ENCODE results near the gene CDH20. TPM values are rescaled to one million over a fixed set of nuclear protein-coding genes. Genes with fewer than 3 reads are reported as not detected.

The CDH20 gene
- total RNA-seq, 1 experiment from 2014 or later = not detected

DNA sequence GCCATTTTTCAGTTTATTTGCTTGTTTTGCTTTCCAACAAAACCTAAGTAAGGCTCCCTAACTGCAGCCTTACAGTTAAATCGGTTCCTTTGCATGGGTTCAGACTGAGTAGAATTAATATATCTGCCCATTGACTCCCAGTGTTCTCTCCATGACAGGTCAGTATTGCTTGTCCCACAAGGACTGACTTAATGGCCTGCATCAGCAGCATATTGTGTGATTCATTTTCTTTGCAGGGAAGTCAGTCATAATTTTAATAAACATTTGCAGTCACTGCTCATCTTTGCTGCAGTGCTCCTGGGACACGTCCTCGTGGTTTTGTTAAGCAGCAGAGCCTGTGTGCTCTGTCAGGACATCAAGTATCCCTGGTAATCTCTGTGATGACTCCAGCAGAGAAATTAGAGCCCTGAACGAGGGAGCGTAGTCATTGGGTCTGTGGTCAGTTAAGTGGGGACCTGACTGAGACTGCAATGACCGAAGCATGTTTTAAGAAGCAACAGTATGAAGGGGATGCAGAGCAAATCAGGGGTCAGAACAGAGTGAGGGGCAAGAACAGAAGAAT, 93.3 kb downstream of the CDH20 start:
- Histone ChIP-seq H3K4me2 (ENCODE audit: low read length) (no peak overlapping the region), H3K36me3 (ENCODE audit: control insufficient read depth in 1 of 2, insufficient read depth in 2 of 2, low read length in 2 of 2) (no peaks in the 10 kb centered on the region), H3K9me3 (ENCODE audit: control insufficient read depth in 1 of 2, insufficient read depth in 1 of 2, low read depth in 1 of 2, low read length in 2 of 2) (no peaks in the 10 kb centered on the region), H4K20me1 (ENCODE audit: insufficient read depth) (no peaks in the 10 kb centered on the region), H3K27me3 (ENCODE audit: insufficient read depth, low read length) (no peaks in the 10 kb centered on the region; the same call in 1 of the 2 replicates), H3K79me2 (ENCODE audit: insufficient read depth, low read length) (no peaks in the 10 kb centered on the region), H3K9ac (ENCODE audit: low read length) (no peak overlapping the region), H3K9me2 (ENCODE audit: insufficient read depth) (no peaks in the 10 kb centered on the region), H2AFZ (ENCODE audit: low read depth, low read length, poor library complexity, severe bottlenecking) (no peak overlapping the region), H3K4me3 (replicated peaks in 1 of 2; ENCODE audit: low read depth in 1 of 2, low read length in 2 of 2) (no peak overlapping the region), H3K27ac (ENCODE audit: low read depth, low read length) (no peak overlapping the region), H3K4me1 (ENCODE audit: control insufficient read depth in 1 of 2, insufficient read depth in 2 of 2, low read length in 2 of 2) (no peaks in the 10 kb centered on the region)
- DNase-seq (ENCODE audit: low read depth, low spot score) = no peak
- no peak for ATAC-seq
- intact Hi-C loops (cut with micrococcal nuclease) = no loop called here
- RAD21 ChIA-PET (ENCODE audit: low non-redundant PET in 1 of 2, low total read pairs in 2 of 2, uncharacterized antibody in 2 of 2, unreplicated experiment in 2 of 2) = no interaction called here
- no peak for TF ChIP-seq POLR2AphosphoS5 (IDR thresholded peaks at IDR 0.05; ENCODE audit: low read depth, low read length)
- TF ChIP-seq TCF7L2 (IDR thresholded peaks at IDR 0.05; ENCODE audit: borderline replicate concordance, extremely low read depth, insufficient read depth, insufficient read length) = no peak
- no peak for TF ChIP-seq CBX3 (IDR thresholded peaks at IDR 0.05; ENCODE audit: low read depth)
- no peak for TF ChIP-seq ZNF274 (IDR thresholded peaks at IDR 0.05; ENCODE audit: low read depth, low read length)
- TF ChIP-seq FOSL1 (IDR thresholded peaks at IDR 0.05; ENCODE audit: low read depth) = no peak
- no peak for TF ChIP-seq POLR2A (IDR thresholded peaks at IDR 0.05; ENCODE audit: borderline replicate concordance, extremely low read depth, insufficient read depth, insufficient read length)
- TF ChIP-seq, protein P1, sequence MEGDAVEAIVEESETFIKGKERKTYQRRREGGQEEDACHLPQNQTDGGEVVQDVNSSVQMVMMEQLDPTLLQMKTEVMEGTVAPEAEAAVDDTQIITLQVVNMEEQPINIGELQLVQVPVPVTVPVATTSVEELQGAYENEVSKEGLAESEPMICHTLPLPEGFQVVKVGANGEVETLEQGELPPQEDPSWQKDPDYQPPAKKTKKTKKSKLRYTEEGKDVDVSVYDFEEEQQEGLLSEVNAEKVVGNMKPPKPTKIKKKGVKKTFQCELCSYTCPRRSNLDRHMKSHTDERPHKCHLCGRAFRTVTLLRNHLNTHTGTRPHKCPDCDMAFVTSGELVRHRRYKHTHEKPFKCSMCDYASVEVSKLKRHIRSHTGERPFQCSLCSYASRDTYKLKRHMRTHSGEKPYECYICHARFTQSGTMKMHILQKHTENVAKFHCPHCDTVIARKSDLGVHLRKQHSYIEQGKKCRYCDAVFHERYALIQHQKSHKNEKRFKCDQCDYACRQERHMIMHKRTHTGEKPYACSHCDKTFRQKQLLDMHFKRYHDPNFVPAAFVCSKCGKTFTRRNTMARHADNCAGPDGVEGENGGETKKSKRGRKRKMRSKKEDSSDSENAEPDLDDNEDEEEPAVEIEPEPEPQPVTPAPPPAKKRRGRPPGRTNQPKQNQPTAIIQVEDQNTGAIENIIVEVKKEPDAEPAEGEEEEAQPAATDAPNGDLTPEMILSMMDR (IDR thresholded peaks at IDR 0.05 in 2 of 3, conservative IDR thresholded peaks at IDR 0.05 in 1 of 3; ENCODE audit: borderline replicate concordance in 1 of 3, insufficient read depth in 1 of 3, low read depth in 2 of 3, low read length in 2 of 3) = no peak
- no peak for TF ChIP-seq YY1 (IDR thresholded peaks at IDR 0.05; ENCODE audit: extremely low read depth, insufficient replicate concordance, low read depth, low read length)
- no peak for TF ChIP-seq SIN3A (IDR thresholded peaks at IDR 0.05; ENCODE audit: low read depth)
- TF ChIP-seq ZBTB33 (IDR thresholded peaks at IDR 0.05; ENCODE audit: extremely low read depth, insufficient replicate concordance, low read length) = no peak
- TF ChIP-seq MAX (IDR thresholded peaks at IDR 0.05) = no peak
- no peak for TF ChIP-seq RAD21 (IDR thresholded peaks at IDR 0.05; ENCODE audit: low read depth)
- TF ChIP-seq, protein P2, sequence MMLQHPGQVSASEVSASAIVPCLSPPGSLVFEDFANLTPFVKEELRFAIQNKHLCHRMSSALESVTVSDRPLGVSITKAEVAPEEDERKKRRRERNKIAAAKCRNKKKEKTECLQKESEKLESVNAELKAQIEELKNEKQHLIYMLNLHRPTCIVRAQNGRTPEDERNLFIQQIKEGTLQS (IDR thresholded peaks at IDR 0.05) = no peak
- TF ChIP-seq ZFX (IDR thresholded peaks at IDR 0.05) = no peak
- TF ChIP-seq EGR1 (IDR thresholded peaks at IDR 0.05; ENCODE audit: low read depth) = no peak
- TF ChIP-seq ELF1 (IDR thresholded peaks at IDR 0.05; ENCODE audit: borderline replicate concordance, low read depth) = no peak
- no peak for TF ChIP-seq CEBPB (IDR thresholded peaks at IDR 0.05; ENCODE audit: low read depth)
- TF ChIP-seq SP1 (IDR thresholded peaks at IDR 0.05; ENCODE audit: low read depth) = no peak
- no peak for TF ChIP-seq SRF (IDR thresholded peaks at IDR 0.05; ENCODE audit: low read depth)
- CTCF ChIA-PET = no interaction called here
- no TSS peak for BruUV-seq (replicated peaks)
- POLR2A ChIA-PET = no interaction called here
